Stimulated activated CD8-positive, alpha-beta memory T cell treated with anti-CD3 and anti-CD28 coated beads, Interleukin-7, amount 100 ng/mL, for 48 hours (primary cell): ENCODE data around the gene CADM3.

ENCODE experiments used
- DNase-seq, 2 donors: peaks; one replicate each; pipeline ENCODE4 v3.0.0-alpha.2; 2020; ENCODE audit warnings: low read depth in 1 of 2; ENCODE audit errors: extremely low read depth in 1 of 2

CADM3 gene

GRCh38 chr1:159171254-159171687 is at the start of gene CADM3:
TSS of gene CADM3 (plus strand) at chr1:159171615. CDS start at chr1:159171766, 151 bp downstream.
- DNase-seq, result no peak

GRCh38 chr1:159122005-159122621 is 49.3 kb upstream of the CADM3 start:
- DNase-seq, result no peak

- no peak for DNase-seq
Measured at GRCh38 chr1:159123587-159123986, 47.8 kb upstream of the CADM3 start.

GRCh38 chr1:159132271-159132881 is 39.0 kb upstream of the CADM3 start:
- peak; percentile 25 to 29 for DNase-seq

GRCh38 chr1:159140474-159140873 is 30.9 kb upstream of the CADM3 start:
- DNase-seq, result no peak

GRCh38 chr1:159141584-159142390 is 29.6 kb upstream of the CADM3 start:
- DNase-seq, result no peak

- no peak for DNase-seq
Measured at GRCh38 chr1:159142391-159142663, 29.1 kb upstream of the CADM3 start.

- no peak for DNase-seq
Measured at GRCh38 chr1:159142726-159143510, 28.5 kb upstream of the CADM3 start.

- DNase-seq, result no peak
Measured at GRCh38 chr1:159144571-159144970, 26.8 kb upstream of the CADM3 start.

GRCh38 chr1:159146980-159147379 is 24.4 kb upstream of the CADM3 start:
- DNase-seq, result no peak

- DNase-seq, result no peak
Measured at GRCh38 chr1:159152031-159152430, 19.4 kb upstream of the CADM3 start.

GRCh38 chr1:159161001-159161718 is 10.3 kb upstream of the CADM3 start:
- DNase-seq, result peak; percentile 31 to 32

GRCh38 chr1:159161719-159162026 is 9.7 kb upstream of the CADM3 start:
- no peak for DNase-seq

- DNase-seq, result no peak
Measured at GRCh38 chr1:159162516-159163265, 8.7 kb upstream of the CADM3 start.

GRCh38 chr1:159163614-159164228 is 7.7 kb upstream of the CADM3 start:
- no peak for DNase-seq

- no peak for DNase-seq
Measured at GRCh38 chr1:159168043-159168442, 3.4 kb upstream of the CADM3 start.

GRCh38 chr1:159170639-159171038 is 776 bp upstream of the CADM3 start:
- DNase-seq, result no peak

- no peak for DNase-seq
Measured at GRCh38 chr1:159171688-159172501, 480 bp downstream of the CADM3 start.
